Stimulated activated CD4-positive, alpha-beta T cell treated with anti-CD3 and anti-CD28 coated beads, Interleukin-2, amount 100 ng/mL, for 24 hours (primary cell): ENCODE results near the gene GPR61.

Experiments
- DNase-seq, 2 donors: peaks; one replicate each; pipeline ENCODE4 v3.0.0-alpha.2; 2020

Gene GPR61

DNA sequence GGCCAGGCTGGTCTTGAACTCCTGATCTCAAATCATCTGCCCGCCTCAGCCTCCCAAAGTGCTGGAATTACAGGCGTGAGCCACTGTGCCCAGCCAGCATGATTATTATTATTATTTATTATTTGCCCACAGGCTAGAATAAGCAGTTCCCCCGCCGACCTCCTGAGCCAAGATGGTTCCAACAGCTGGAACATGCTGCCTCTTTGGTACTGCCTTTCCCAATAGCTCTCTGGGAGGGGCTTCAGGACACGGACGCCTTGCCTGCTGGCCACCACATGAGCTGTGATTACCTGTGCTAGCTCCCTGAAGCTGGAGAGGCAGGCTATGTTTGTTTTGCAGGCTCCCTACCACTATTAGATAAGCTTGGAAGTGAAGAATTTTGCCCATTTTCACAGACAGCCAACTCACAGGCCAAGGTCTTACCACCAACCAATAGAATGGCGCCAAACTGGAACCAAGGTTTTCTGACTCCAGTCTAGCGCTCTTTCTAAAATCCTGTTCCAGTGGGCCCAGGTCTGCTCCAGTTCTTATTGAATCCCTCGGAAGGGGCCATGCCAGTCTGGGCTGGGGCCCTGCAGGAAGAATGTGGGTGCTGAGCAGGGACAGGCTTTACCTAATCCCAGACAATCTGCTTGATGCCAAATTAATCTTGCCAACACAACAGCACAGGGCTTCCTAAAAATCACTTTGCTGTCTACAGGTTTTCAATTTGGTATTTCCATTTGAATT lies 2.1 kb upstream of the GPR61 start:
- DNase-seq = no peak

DNA sequence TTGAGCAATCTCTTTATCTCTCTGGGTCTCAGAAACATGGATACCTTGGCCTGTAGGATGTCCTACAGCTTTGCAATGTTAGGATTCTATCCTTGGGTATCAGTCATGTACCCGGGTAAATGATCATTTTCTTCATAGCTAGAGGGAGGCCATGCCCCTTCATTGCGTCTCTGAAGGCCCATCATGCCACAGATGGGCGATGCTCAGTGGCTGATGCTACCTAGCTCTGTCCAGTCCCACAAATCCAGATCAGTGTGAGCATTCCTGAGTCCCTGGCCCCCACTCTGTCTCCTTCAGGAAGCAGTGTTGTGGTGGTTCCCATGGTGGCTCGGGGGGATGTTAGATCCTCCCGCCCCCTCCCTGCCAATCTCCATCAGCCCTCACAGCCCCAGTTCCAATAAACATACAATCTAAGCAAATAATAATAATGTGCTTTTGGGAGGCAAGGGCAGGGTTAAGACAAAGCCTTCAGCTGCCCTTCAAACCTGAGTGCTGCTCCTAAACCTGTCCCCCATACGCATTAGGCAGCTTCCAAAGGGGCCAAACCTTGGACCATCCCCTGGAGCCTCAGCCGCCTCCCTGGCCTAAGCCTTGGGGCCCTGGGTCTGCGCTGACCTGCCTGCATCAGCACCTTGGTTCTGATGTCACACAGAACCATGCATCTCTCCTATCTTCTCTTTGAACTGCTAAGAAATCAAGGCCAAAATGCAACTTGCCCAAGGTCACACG lies 681 bp upstream of the GPR61 start:
- no peak for DNase-seq

DNA sequence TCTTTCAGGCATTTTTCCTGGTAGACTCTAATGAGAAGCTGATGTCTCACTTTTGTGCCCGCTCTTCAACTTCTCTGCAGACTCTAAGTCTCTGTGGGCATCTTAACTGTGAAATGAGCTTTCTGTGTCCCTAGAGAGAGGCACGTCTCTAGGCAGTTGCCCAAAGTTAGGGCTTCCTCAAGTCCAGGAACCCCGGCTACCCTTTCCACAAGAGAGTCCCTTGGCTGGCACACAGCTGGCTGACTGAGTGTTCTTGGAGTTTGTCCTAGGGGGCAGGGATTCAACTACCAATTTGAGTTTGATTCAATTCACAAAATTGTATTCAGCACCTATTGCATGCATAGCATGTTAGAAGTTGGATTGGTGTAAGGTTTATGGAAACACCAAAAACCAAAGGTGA lies 1.4 kb downstream of the GPR61 start:
- DNase-seq = no peak

- DNase-seq = no peak
These were observed 3.0 kb downstream of the GPR61 start for GRCh38 chr1:109542657-109543056.

GRCh38 chr1:109543283-109543987 lies 3.8 kb downstream of the GPR61 start:
- DNase-seq = no peak

DNA sequence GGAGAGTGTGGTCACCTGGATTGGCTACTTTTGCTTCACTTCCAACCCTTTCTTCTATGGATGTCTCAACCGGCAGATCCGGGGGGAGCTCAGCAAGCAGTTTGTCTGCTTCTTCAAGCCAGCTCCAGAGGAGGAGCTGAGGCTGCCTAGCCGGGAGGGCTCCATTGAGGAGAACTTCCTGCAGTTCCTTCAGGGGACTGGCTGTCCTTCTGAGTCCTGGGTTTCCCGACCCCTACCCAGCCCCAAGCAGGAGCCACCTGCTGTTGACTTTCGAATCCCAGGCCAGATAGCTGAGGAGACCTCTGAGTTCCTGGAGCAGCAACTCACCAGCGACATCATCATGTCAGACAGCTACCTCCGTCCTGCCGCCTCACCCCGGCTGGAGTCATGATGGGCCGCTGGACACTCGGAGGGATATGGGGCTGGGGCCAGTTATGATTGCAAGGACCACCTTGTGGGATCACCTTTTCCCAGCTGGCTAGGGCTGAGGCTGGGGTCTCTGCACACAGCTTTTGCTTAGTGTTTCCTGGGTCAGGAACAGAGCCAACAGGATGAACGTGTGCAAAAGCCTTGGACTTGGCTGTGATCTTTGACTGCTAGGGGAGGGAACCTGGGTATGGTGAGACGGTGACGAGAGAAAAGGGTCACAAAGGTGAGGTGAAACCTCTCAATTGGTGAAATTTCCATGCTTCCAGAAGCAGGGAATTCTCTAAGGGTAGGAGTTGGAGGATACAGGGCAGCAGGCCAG lies 4.5 kb downstream of the GPR61 start:
- no peak for DNase-seq

GRCh38 chr1:109546311-109547109 lies 6.8 kb downstream of the GPR61 start:
- peak; percentile 90 to 95 for DNase-seq

DNA sequence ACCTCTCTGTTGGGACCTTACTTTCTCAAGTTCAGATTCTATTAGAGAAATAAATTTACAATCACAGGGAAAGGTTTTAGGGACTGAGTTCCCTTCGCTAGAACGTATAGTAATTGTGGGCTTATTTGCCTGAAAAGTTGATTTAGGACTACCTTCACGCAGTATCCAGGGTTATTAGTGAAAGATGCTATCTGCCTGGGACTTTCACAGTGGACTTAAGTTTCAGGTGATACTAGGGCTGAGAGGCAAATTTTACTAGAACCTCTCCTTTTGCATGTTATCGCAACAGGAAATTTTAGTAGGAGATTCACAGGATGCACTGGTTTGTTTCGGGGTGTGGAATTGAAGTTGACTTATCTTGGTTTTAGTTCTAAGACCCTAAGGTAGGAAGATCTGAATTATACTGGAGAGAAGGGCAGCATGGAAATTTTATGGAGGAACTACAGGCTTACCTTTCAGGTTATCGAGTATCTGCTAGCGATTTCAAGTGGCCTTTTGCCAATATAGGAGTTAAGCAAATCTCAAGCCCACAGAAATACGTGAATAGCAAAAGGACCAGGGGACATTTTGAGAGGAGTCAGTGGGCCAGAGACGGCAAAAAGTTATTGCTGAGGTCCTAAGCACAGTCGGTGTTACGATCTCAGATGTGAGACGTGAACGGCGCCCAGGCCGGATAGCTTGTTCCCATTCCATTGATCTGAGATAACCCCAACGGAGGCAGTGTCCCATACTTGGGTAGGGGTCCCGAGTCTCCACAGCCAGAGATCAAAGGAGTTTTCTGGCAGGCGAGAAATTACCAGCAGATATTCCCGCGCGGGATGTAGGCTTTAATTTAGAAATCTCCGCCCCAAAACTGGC lies 8.0 kb downstream of the GPR61 start:
- DNase-seq = peak; percentile 15 to 17

GRCh38 chr1:109548321-109549267 lies 8.9 kb downstream of the GPR61 start, which contains the start of gene GNAI3:
Gene GNAI3 (plus strand): TSS chr1:109548615. CDS start chr1:109548721, 106 bp downstream.
- DNase-seq = peak; percentile 95

GRCh38 chr1:109556563-109556962 lies 16.9 kb downstream of the GPR61 start:
- no peak for DNase-seq

DNA sequence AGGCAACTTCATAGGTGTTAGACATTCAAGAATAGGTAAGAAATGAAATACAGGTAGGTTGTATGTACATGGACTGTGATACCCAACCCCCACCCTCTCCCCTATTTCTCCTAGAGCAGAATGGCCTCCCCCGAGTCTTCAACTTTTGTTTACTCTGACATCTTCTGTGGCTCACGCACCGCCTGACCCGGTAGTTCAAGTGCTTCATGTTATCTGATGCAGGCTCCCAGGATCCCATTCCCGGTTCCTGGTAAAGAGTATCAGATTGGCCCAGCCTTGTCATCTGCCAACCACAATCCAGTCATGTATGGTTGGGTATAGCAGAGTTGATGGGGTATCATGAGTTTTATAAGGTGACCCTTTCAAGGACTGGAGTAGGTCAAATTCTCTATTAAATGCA lies 17.8 kb downstream of the GPR61 start:
- no peak for DNase-seq

DNA sequence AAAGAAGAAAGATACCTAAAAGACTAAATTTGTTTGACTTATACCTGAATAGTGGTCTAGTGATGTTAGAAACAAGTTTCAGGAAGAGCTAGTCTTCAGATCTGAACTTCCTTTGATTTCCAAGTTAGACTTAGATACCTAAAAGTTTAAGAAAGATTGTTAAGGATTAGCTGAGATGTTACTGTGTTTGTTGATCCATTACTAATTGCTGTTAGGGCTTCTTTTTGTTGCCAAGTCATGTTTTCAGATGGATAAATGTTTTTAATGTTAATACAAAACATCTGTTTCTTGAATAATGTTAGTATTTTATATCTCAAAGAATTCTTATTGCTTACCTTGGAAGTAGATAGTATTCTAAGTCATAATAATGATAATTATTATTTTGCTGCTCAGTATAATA lies 20.3 kb downstream of the GPR61 start:
- no peak for DNase-seq

DNA sequence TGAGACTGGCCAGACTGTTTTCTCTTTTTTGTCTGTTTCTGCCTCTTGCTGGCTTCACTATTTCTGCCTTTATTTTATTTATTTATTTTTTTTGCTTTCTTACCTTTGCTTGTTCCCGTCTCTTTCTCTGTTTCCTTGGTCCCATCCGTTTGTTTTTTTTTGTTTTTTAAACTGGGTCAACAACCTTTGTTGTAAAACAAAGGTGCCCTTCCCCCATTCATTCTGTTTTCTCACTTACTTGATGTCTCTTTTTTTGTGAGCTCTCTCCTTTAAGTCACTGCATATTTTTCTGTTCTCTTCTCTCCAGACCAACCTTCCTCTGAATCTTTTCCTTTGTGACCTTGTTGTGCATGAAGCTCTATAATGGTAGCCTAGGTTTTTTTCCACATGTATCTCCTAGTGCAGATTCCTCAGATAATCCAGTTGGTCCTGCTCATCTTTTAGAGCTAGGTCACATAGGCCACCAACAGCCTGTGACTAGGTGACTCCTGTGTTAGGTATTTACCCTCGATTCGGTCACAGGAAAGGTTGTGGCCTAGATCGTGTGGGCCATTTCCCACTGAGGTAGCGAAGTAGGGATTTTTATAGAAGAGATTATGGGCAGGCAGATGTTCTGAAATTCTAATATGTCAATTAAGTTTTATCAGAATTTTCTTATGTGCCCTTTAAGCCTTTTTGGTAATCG lies 24.7 kb downstream of the GPR61 start:
- no peak for DNase-seq

DNA sequence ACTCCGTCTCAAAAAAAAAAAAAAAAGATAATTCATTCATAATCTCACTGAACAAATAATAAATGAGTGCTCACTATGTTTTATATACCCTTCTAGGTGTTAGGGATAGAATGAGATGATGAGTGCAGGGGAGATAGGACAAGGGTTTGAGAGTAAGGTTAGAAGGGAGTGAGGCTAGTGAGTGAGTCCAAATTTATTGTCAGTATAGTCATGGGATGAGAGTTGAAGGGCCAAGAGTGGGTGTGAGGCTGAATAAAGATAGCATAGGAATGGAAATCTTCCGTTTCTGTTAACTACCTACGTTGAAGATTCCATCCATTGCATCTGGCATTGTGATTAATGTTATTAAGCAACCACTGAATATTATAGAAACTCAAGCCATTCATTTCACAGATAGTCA lies 25.6 kb downstream of the GPR61 start:
- DNase-seq = no peak

- DNase-seq = no peak
These were observed 27.3 kb downstream of the GPR61 start for GRCh38 chr1:109566982-109567381.

DNA sequence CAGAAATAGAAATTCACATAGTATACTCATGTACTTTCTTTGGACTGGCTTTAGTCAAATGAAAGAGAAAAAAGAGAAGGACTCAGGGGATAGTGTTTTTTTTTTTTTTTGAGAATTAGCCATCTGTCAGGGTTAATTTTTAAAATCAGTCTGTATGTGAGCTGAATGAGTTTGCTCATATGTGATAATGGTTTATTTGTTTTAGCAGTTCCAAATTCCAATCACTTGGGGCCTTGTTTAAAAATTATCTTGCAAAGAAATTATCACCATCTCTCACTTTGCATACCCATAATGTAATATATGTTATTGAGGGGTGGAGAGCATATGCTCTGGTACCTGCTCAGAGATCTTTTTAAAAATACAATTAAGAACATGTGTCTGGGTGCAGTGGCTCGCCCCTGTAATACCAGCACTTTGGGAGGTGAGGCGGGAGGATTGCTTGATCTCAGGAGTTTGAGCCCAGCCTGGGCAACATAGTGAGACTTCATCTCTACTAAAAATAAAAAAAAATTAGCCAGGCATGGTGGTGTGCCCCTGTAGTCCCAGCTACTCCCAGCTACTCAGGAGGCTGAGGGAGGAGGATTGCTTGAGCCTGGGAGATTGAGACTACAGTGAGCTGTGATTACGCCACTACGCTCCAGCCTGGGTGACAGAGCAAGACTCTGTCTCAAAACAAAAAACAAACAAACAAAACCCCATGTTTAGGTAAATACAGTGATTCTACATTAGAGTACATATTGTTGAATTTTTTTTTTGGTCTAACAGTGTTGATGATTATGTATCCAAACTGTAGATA lies 28.4 kb downstream of the GPR61 start:
- no peak for DNase-seq

GRCh38 chr1:109569323-109569722 lies 29.7 kb downstream of the GPR61 start:
- no peak for DNase-seq

DNA sequence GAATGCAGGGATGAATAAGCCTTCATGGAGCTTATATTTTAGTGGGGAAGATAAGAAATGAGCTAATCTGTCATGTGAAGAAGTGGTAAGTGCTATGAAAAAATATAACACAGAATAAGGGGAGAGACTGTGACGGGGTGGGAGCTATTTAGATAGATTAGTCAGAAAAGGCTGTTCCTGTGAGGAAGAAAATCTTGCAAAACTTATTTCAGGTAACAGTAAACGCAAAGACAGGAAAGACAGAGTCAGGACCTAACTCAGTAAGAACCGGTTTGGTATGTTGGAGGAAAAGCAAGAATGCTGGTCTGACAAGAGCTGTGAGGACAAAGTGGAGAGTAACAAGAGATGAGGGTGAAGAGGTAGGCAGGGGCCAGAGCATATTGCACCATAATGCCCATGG lies 30.7 kb downstream of the GPR61 start:
- DNase-seq = no peak

DNA sequence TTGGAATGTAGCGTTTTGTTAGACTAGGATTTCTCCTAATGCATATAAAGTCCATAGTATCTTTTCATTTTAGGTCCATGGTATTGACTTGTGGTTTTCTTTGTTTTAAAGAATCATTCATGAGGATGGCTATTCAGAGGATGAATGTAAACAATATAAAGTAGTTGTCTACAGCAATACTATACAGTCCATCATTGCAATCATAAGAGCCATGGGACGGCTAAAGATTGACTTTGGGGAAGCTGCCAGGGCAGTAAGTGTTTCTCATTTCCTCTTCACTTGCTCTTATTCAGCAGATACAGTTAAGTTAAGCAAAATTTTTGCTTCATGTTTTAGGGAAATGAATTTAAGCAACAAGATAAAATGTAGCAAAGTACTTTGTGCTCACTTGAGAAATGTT lies 34.1 kb downstream of the GPR61 start:
- DNase-seq = no peak
